ENCODE measurements around the gene ECHDC1. TPM values are rescaled to one million over a fixed set of nuclear protein-coding genes. Genes with fewer than 3 reads are reported as not detected.
A peak's percentile ranks its signal among the peaks of the same experiment; 100 is the strongest.

Gene ECHDC1
- polyA plus RNA-seq (2011; rRNA removed) (42.9 and 60.7 TPM in 2 replicates), polyA minus RNA-seq (2011; rRNA and poly(A)+ RNA removed) (17.1 and 31.6 TPM in 2 replicates)

- H3K27ac ChIP-seq (ENCODE audit: low read depth, low read length): peak within 1 kb of the TSS; percentile 93
- peak within 1 kb of the TSS; percentile 92 for H3K4me3 ChIP-seq (ENCODE audit: low read depth, low read length)
- H3K9me3 ChIP-seq (ENCODE audit: control insufficient read depth, insufficient read depth, low read length): no peaks in the 10 kb centered on the region
- ChIA-PET POLR2A (interaction anchor here (0.9 kb wide), 1 partner anchor 111 kb away, joined by 3 read pairs; no protein-coding TSS in a partner anchor), CTCF (interaction anchor here (0.9 to 5.8 kb wide), 7 partner anchors 41 to 205 kb away, joined by 3 to 31 read pairs (median 4); partner anchors contain the start of gene KIAA0408)
- peak; percentile 20 for DNase-seq (ENCODE audit: low read depth, low spot score)
- no peaks in the 10 kb centered on the region for H3K27me3 ChIP-seq (ENCODE audit: control insufficient read depth, insufficient read depth, low read length)
- 0 out of 2 replicates have a peak, but pooled peaks have one; percentile 4 for TF ChIP-seq CTCF (IDR thresholded peaks at IDR 0.05; ENCODE audit: low read depth, low read length)
These were observed at the start of gene ECHDC1 for GRCh38 chr6:127342946-127343808. TSS of gene ECHDC1 (minus strand) at chr6:127343609. CDS start at chr6:127331028, 12,581 bp downstream.

- ChIA-PET CTCF (no interaction called here), POLR2A (no interaction called here)
- no peak for DNase-seq (ENCODE audit: low read depth, low spot score)
- H3K27me3 ChIP-seq (ENCODE audit: control insufficient read depth, insufficient read depth, low read length): no peaks in the 10 kb centered on the region
- no peak for TF ChIP-seq CTCF (IDR thresholded peaks at IDR 0.05; ENCODE audit: low read depth, low read length)
- no peak overlapping the region for H3K4me3 ChIP-seq (ENCODE audit: low read depth, low read length)
- no peaks in the 10 kb centered on the region for H3K9me3 ChIP-seq (ENCODE audit: control insufficient read depth, insufficient read depth, low read length)
- no peak overlapping the region for H3K27ac ChIP-seq (ENCODE audit: low read depth, low read length)
These were observed 48.9 kb upstream of the ECHDC1 start for GRCh38 chr6:127392301-127392700.

GRCh38 chr6:127391094-127391953, 47.9 kb upstream of the ECHDC1 start:
- no peak overlapping the region for H3K27ac ChIP-seq (ENCODE audit: low read depth, low read length)
- H3K27me3 ChIP-seq (ENCODE audit: control insufficient read depth, insufficient read depth, low read length): no peaks in the 10 kb centered on the region
- no peak for DNase-seq (ENCODE audit: low read depth, low spot score)
- CTCF ChIA-PET: interaction anchor here (1.7 to 2.0 kb wide), 2 partner anchors 29 to 125 kb away, joined by 6 to 7 read pairs; no protein-coding TSS in a partner anchor
- no peak for TF ChIP-seq CTCF (IDR thresholded peaks at IDR 0.05; ENCODE audit: low read depth, low read length)
- no peaks in the 10 kb centered on the region for H3K9me3 ChIP-seq (ENCODE audit: control insufficient read depth, insufficient read depth, low read length)
- H3K4me3 ChIP-seq (ENCODE audit: low read depth, low read length): no peak overlapping the region
- POLR2A ChIA-PET: interaction anchor here (0.5 kb wide), 1 partner anchor 37 kb away, joined by 13 read pairs; no protein-coding TSS in a partner anchor

- POLR2A ChIA-PET: no interaction called here
These were observed 46.3 kb upstream of the ECHDC1 start for GRCh38 chr6:127389706-127390105.

More at GRCh38 chr6:127389706-127390105, 46.3 kb upstream of the ECHDC1 start:
- no peak for DNase-seq (ENCODE audit: low read depth, low spot score)
- H3K9me3 ChIP-seq (ENCODE audit: control insufficient read depth, insufficient read depth, low read length): no peaks in the 10 kb centered on the region
- no peaks in the 10 kb centered on the region for H3K27me3 ChIP-seq (ENCODE audit: control insufficient read depth, insufficient read depth, low read length)
- no peak overlapping the region for H3K4me3 ChIP-seq (ENCODE audit: low read depth, low read length)
- no peak for TF ChIP-seq CTCF (IDR thresholded peaks at IDR 0.05; ENCODE audit: low read depth, low read length)
- CTCF ChIA-PET: interaction anchor here (1.1 to 2.0 kb wide), 3 partner anchors 14 to 127 kb away, joined by 3 to 7 read pairs (median 6); no protein-coding TSS in a partner anchor
- no peak overlapping the region for H3K27ac ChIP-seq (ENCODE audit: low read depth, low read length)

Data from AG04450 (cell line).